Measurements from ENCODE around the gene GFER. TPM values are rescaled to one million over a fixed set of nuclear protein-coding genes. Genes with fewer than 3 reads are reported as not detected.
A peak's percentile ranks its signal among the peaks of the same experiment; 100 is the strongest.

Gene GFER
- total RNA-seq, 4 donors from 2014 or later: 9.7 to 14.4 (median 11.6) TPM

DNA sequence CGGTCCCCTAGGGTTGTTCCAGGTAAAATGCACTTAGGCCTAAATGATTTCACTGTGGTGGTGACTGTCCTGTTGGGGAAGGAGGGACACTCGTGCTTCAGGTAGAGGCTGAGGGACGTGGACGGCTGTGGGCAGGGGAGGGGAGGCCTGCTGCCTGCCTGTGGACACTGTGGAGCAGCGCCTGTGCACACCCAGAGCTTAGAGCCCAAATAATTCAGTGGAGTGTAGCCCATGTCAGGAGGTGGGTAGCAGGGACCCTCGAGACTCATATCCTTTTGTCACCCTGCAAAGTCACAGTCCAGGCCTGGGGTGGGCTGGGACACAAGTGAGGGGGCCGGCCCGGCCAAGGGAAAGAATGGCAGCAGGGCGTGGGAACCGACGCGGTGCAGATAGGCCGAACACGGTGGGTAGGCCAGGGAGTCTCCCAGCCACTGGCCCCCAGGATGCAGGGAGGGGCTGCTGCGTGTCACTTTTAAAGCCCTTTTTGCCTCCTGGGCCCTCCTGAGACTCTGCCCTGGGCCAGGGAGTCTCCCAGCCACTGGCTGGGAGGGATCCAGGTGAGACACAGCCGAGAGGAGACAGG lies 42.0 kb downstream of the GFER start:
- intact Hi-C loops (cut with DNase I; ENCODE audit: low total_unique reads): no loop called here
- TF ChIP-seq, protein P1, sequence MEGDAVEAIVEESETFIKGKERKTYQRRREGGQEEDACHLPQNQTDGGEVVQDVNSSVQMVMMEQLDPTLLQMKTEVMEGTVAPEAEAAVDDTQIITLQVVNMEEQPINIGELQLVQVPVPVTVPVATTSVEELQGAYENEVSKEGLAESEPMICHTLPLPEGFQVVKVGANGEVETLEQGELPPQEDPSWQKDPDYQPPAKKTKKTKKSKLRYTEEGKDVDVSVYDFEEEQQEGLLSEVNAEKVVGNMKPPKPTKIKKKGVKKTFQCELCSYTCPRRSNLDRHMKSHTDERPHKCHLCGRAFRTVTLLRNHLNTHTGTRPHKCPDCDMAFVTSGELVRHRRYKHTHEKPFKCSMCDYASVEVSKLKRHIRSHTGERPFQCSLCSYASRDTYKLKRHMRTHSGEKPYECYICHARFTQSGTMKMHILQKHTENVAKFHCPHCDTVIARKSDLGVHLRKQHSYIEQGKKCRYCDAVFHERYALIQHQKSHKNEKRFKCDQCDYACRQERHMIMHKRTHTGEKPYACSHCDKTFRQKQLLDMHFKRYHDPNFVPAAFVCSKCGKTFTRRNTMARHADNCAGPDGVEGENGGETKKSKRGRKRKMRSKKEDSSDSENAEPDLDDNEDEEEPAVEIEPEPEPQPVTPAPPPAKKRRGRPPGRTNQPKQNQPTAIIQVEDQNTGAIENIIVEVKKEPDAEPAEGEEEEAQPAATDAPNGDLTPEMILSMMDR (IDR thresholded peaks at IDR 0.05): no peak
- no peak for TF ChIP-seq POLR2A (IDR thresholded peaks at IDR 0.05)
- H3K4me3 ChIP-seq (ENCODE audit: low read depth, poor library complexity, severe bottlenecking): no peak overlapping the region
- no peak for DNase-seq (ENCODE audit: low spot score in 2 of 2)
- 76 to 83% methylated on average over 15 to 16 of the region's 16 CpGs for WGBS, 2 donors

DNA sequence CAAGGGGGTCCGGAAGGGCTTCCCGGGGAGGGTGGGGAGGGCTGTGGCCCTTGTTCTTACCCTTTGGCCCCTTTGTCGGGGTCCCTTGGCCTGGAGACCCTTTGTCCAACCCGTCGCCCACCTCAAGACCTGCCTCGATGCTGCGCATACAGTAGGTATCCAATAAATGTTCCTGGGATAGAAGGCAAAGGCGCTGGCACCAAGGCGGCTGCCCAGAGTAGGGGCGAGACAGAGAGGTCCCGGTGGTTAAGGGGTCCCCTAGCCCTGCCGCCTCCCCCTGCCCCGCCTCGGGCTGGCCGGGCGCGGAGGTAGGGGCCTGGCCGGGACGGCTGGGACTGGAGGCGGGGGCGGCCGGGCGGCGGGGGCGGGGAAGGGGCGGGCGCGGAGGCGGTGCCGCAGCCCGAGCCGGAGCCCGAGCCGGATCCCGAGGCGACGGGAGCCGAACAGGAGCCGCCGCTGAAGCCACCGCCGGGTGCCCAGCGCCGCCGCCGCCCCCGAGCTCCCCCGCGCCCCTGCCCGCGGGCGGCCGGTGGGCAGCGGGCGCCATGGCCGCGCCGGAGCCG lies 42.5 kb downstream of the GFER start, which contains the start of gene NHERF2:
Gene NHERF2 (plus strand): TSS at position 442 of the 563 bp plus-strand sequence. CDS start 104 bp downstream, at position 546.
- intact Hi-C loops (cut with DNase I; ENCODE audit: low total_unique reads): no loop called here
- DNase-seq (ENCODE audit: low spot score in 2 of 2): no peak
- TF ChIP-seq, protein P1 (IDR thresholded peaks at IDR 0.05): no peak
- TF ChIP-seq POLR2A (IDR thresholded peaks at IDR 0.05): no peak
- H3K4me3 ChIP-seq (ENCODE audit: low read depth, poor library complexity, severe bottlenecking): peak within 1 kb of the TSS; percentile 31
- WGBS, 2 donors: 12% methylated on average over 26 of the region's 59 CpGs; no CpG with 5 or more reads in 1 of the 2 donors

DNA sequence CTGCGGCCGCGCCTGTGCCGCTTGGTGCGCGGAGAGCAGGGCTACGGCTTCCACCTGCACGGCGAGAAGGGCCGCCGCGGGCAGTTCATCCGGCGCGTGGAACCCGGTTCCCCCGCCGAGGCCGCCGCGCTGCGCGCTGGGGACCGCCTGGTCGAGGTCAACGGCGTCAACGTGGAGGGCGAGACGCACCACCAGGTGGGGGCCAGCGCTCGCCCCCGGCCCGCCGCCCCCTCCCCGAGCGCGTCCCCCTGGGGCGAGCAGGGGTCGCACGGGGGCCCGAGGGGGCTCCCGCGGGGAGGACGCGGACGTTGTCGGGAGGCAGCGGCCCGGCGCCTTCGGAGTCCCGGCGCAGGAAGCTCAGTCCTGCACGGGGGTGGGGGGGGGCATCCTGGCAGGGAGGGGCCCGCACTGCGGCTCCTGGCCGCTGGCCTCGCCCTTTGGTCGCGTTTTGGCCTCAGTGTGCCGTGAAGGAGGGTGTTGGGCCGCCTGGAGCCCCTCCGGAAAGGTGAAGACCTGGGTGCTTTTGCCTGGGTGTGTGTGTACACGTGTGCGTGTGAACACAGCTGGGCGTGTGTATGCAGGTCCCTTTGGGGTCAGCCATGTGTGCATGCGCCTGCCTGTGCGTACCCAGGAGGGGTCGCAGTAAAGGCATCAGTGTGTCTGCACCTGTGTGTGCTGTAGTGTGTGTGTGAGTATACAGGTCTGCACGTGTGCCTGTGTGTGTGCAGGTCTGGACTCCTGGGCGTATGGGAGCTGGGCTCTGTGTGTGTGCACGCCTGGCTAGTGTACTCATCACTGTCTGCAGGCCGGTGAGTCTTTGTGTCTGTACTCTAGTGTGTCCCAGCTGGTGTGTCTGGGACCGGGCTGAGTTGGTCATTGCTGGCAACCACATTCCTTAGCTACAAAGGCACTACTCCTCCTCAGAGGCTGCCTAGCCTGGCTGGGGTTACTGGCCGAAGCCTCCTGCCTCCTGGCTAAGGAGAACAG lies 43.3 kb downstream of the GFER start:
- intact Hi-C loops (cut with DNase I; ENCODE audit: low total_unique reads): no loop called here
- TF ChIP-seq POLR2A (IDR thresholded peaks at IDR 0.05): no peak
- TF ChIP-seq, protein P1 (IDR thresholded peaks at IDR 0.05): no peak
- WGBS, 2 donors: 9 to 15% methylated on average over 14 to 27 of the region's 76 CpGs
- peak overlapping the region; percentile 31 for H3K4me3 ChIP-seq (ENCODE audit: low read depth, poor library complexity, severe bottlenecking)
- no peak for DNase-seq (ENCODE audit: low spot score in 2 of 2)

DNA sequence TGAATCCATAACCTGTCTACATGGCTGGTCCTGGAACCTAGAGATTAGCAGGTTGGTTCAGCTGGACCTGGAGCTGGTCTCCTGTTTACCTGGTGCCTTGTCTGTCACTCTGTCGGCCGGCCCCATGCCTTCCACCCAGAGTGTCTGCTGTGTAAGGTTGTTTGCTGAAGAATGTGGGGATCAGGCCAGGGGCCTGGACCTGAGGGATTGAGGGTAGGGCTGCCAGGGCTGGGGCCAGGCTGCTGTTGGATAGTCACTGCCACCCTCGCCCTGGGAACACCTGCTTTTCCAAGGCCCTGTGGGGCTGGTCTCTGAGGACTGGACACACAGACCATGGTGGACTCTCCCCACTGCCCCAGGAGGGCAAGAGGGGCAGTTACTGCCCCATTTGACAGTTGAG lies 44.2 kb downstream of the GFER start:
- 83 to 87% methylated on average over 3 of the region's 3 CpGs for WGBS, 2 donors
- TF ChIP-seq POLR2A (IDR thresholded peaks at IDR 0.05): no peak
- TF ChIP-seq, protein P1 (IDR thresholded peaks at IDR 0.05): no peak
- H3K4me3 ChIP-seq (ENCODE audit: low read depth, poor library complexity, severe bottlenecking): no peak overlapping the region
- no peak for DNase-seq (ENCODE audit: low spot score in 2 of 2)
- intact Hi-C loops (cut with DNase I; ENCODE audit: low total_unique reads): no loop called here

DNA sequence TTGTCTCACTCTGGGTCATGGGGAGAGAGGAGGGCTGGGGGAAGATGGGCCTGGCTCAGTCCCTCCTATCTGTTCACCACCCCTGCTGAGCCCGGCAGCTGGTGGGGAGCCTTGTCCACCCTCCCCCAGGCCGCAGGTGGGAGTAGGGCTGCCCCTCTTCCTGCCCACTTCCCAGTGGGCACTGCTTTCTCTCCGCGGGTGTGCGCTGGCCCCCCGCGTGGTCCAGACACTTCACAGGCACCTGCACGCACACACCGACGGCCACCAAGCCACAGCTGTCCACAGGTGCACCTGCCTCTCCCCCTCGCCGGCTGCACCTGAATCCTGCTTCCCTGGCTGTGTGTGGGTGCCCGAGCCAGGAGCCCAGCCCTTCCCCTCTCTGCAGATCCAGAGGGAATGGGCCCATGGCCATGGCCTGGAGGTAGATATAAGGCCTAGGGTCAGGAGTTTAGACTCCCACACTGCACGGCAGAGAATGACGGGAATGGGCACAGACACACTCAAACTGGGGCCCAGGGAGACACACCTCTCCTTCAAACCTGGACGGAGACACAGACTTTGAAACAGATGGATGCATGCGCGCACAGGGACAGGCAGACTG lies 44.7 kb downstream of the GFER start:
- no peak overlapping the region for H3K4me3 ChIP-seq (ENCODE audit: low read depth, poor library complexity, severe bottlenecking)
- intact Hi-C loops (cut with DNase I; ENCODE audit: low total_unique reads): no loop called here
- DNase-seq (ENCODE audit: low spot score in 2 of 2): no peak
- WGBS, 2 donors: 77 to 86% methylated on average over 10 to 18 of the region's 18 CpGs
- no peak for TF ChIP-seq POLR2A (IDR thresholded peaks at IDR 0.05)
